ENCODE measurements around the gene PKP2. TPM values are rescaled to one million over a fixed set of nuclear protein-coding genes. Genes with fewer than 3 reads are reported as not detected.

Gene PKP2
- total RNA-seq, 2 experiments from 2014 or later = 0.22 to 0.31 TPM

DNA sequence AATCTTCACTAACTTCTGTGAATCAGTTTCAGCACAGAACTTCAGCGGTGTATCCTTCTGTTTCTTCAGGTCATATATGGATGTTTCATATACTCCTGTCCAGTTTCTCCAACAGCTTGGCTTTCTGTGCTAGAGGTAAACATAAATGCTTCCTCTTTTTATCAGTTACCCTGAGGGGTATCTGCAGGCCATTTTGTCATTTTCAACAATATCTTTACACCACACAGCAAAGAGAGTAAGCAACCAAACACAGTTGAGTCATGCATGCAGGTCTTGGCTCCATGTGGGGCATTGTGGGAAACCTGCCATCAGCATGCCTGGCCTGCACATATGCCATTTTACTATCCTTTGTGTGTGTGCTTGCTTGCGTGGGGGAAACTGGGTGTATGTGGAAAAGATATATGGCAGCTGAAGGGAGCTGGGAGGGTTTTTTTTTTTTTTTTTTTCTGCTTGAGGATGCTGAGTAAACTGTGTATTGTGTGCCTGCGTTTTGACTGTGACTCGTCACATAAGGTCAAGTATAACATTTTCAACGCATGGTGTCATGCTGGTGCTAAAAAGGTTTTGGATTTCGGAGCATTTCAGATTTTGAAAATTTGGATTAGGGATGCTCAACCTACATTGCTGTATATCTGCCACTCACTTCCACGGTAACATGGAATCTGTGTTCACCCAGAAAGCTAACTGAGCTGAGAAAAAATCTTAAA, 84.7 kb downstream of the PKP2 start:
- no peaks in the 10 kb centered on the region for H3K4me1 Mint-ChIP-seq (ENCODE audit: low read depth)
- peaks cover 5% of the 10 kb centered on the region for H3K27me3 Mint-ChIP-seq

DNA sequence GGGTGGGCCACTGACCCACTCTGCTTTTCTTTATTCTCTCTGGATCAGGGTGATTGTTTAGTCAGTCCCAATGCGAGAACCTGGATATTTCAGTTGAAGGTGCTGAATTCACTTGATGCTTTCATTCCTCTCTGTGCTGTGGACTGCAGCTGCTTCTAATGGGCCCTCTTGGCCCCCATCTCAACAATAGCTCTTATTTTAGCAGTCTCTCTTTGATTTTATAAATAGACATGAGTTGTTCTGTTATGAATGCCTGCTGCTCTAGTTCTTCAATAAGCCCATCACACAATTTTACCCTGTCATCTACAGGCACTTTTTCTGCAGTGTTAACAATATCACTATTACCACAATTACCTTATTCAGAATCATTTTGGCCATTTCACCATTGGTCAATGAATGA, 86.7 kb downstream of the PKP2 start:
- Mint-ChIP-seq H3K36me3 (ENCODE audit: low read depth) (no peaks in the 10 kb centered on the region), H3K4me1 (ENCODE audit: low read depth) (no peaks in the 10 kb centered on the region), H3K27ac (no peak overlapping the region), H3K4me3 (no peak overlapping the region), H3K9me3 (peaks cover 6% of the 10 kb centered on the region), H3K27me3 (peaks cover 5% of the 10 kb centered on the region)
- no peaks in the 10 kb centered on the region for H3K4me1 ChIP-seq (ENCODE audit: insufficient read depth, low read length)
- H3K9me3 ChIP-seq (ENCODE audit: control insufficient read depth in 1 of 2, insufficient read depth in 1 of 2, low read length in 2 of 2) = peaks cover 0 to 8% of the 10 kb centered on the region in 2 experiments
- CTCF ChIA-PET = no interaction called here
- TF ChIP-seq, protein P1, sequence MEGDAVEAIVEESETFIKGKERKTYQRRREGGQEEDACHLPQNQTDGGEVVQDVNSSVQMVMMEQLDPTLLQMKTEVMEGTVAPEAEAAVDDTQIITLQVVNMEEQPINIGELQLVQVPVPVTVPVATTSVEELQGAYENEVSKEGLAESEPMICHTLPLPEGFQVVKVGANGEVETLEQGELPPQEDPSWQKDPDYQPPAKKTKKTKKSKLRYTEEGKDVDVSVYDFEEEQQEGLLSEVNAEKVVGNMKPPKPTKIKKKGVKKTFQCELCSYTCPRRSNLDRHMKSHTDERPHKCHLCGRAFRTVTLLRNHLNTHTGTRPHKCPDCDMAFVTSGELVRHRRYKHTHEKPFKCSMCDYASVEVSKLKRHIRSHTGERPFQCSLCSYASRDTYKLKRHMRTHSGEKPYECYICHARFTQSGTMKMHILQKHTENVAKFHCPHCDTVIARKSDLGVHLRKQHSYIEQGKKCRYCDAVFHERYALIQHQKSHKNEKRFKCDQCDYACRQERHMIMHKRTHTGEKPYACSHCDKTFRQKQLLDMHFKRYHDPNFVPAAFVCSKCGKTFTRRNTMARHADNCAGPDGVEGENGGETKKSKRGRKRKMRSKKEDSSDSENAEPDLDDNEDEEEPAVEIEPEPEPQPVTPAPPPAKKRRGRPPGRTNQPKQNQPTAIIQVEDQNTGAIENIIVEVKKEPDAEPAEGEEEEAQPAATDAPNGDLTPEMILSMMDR (IDR thresholded peaks at IDR 0.05) = no peak
- intact Hi-C loops (cut with DNase I, micrococcal nuclease) = no loop called here
- DNase-seq (no peak), ATAC-seq (ENCODE audit: poor library complexity) (no peak)
- POLR2A ChIA-PET = no interaction called here
- H3K4me3 ChIP-seq (ENCODE audit: low read length) = no peak overlapping the region
- peaks cover 0 to 3% of the 10 kb centered on the region in 2 experiments for H3K27me3 ChIP-seq (ENCODE audit: control insufficient read depth in 1 of 2, insufficient read depth in 2 of 2, low read length in 2 of 2)
- H3K27ac ChIP-seq (ENCODE audit: low read depth in 1 of 2, low read length in 2 of 2) = no peak overlapping the region
- H3K36me3 ChIP-seq (ENCODE audit: insufficient read depth, low read length) = no peaks in the 10 kb centered on the region

More for the DNA sequence above, 84.7 kb downstream of the PKP2 start:
- peaks cover 0 to 8% of the 10 kb centered on the region in 2 experiments for H3K9me3 ChIP-seq (ENCODE audit: control insufficient read depth in 1 of 2, insufficient read depth in 1 of 2, low read length in 2 of 2)
- DNase-seq (no peak), ATAC-seq (ENCODE audit: poor library complexity) (no peak)
- intact Hi-C loops (cut with DNase I, micrococcal nuclease) = no loop called here
- ChIA-PET CTCF (no interaction called here), POLR2A (no interaction called here)
- no peak overlapping the region for H3K27ac ChIP-seq (ENCODE audit: low read depth in 1 of 2, low read length in 2 of 2)
- peaks cover 0 to 3% of the 10 kb centered on the region in 2 experiments for H3K27me3 ChIP-seq (ENCODE audit: control insufficient read depth in 1 of 2, insufficient read depth in 2 of 2, low read length in 2 of 2)
- TF ChIP-seq, protein P1 (IDR thresholded peaks at IDR 0.05) = no peak
- Mint-ChIP-seq H3K36me3 (ENCODE audit: low read depth) (no peaks in the 10 kb centered on the region), H3K9me3 (peaks cover 6% of the 10 kb centered on the region), H3K27ac (no peak overlapping the region), H3K4me3 (no peak overlapping the region)
- H3K36me3 ChIP-seq (ENCODE audit: insufficient read depth, low read length) = no peaks in the 10 kb centered on the region
- H3K4me3 ChIP-seq (ENCODE audit: low read length) = no peak overlapping the region
- no peaks in the 10 kb centered on the region for H3K4me1 ChIP-seq (ENCODE audit: insufficient read depth, low read length)

DNA sequence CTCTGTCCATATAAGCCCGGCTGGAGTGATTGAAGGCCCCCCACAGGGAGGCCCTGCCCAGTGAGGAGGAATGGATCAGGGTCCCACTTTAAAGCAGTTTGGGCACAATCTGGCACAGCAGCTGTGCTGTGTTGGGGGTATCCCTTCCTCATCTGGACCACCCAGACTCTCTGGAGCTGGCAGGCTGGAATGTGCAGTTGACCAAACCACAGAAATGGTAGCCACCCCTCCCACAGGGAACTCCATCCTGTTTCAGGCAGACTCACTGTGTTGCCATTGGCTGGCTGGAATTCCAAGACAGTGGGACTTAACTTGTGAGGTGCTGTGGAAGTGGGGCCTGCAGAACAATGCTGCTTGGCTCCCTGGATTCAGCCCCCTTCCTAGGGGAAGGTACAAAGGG, 87.4 kb downstream of the PKP2 start:
- no peak overlapping the region for H3K27ac ChIP-seq (ENCODE audit: low read depth in 1 of 2, low read length in 2 of 2)
- no peak overlapping the region for H3K4me3 ChIP-seq (ENCODE audit: low read length)
- intact Hi-C loops (cut with DNase I, micrococcal nuclease) = no loop called here
- H3K9me3 ChIP-seq (ENCODE audit: control insufficient read depth in 1 of 2, insufficient read depth in 1 of 2, low read length in 2 of 2) = peaks cover 0 to 8% of the 10 kb centered on the region in 2 experiments
- peaks cover 5% of the 10 kb centered on the region for H3K27me3 Mint-ChIP-seq
- no peak overlapping the region for H3K27ac Mint-ChIP-seq
- DNase-seq (no peak), ATAC-seq (ENCODE audit: poor library complexity) (no peak)
- no peak overlapping the region for H3K4me3 Mint-ChIP-seq
- H3K9me3 Mint-ChIP-seq = peaks cover 6% of the 10 kb centered on the region
- H3K36me3 ChIP-seq (ENCODE audit: insufficient read depth, low read length) = no peaks in the 10 kb centered on the region
- H3K4me1 Mint-ChIP-seq (ENCODE audit: low read depth) = no peaks in the 10 kb centered on the region
- TF ChIP-seq, protein P1 (IDR thresholded peaks at IDR 0.05) = no peak
- peaks cover 0 to 3% of the 10 kb centered on the region in 2 experiments for H3K27me3 ChIP-seq (ENCODE audit: control insufficient read depth in 1 of 2, insufficient read depth in 2 of 2, low read length in 2 of 2)
- H3K36me3 Mint-ChIP-seq (ENCODE audit: low read depth) = no peaks in the 10 kb centered on the region
- ChIA-PET POLR2A (no interaction called here), CTCF (no interaction called here)
- H3K4me1 ChIP-seq (ENCODE audit: insufficient read depth, low read length) = no peaks in the 10 kb centered on the region

Measured in CD4-positive, alpha-beta T cell (primary cell).